Large intestine (tissue), 3 donors: Measurements from ENCODE around the gene GPN2. TPM values are rescaled to one million over a fixed set of nuclear protein-coding genes. Genes with fewer than 3 reads are reported as not detected.
"Not testable (repeated sequence)": the region's sequence is repeated elsewhere in the genome, so short reads cannot be mapped to it uniquely, and the experiment has no call there.

Experiments used
- DNase-seq, 2 donors: peaks; one replicate each; pipeline versions ENCODE4 v3.0.0 to v3.0.0-alpha.2; 2013
- H3K27ac ChIP-seq: one replicate; pipeline ENCODE4 v1.5.1; 2013; ENCODE audit warnings: low read length
- H3K27me3 ChIP-seq: 2 replicates; pipeline ENCODE4 v1.6.1; 2013; ENCODE audit warnings: low read length; ENCODE audit not compliant: control insufficient read depth, insufficient read depth
- H3K36me3 ChIP-seq: 2 replicates; pipeline ENCODE4 v1.6.1; 2013; ENCODE audit warnings: low read length; ENCODE audit not compliant: control insufficient read depth, insufficient read depth
- H3K4me1 ChIP-seq: one replicate; pipeline ENCODE4 v1.6.1; 2013; ENCODE audit warnings: low read length; ENCODE audit not compliant: control insufficient read depth, insufficient read depth
- H3K4me3 ChIP-seq: one replicate; pipeline ENCODE4 v1.5.1; 2013; ENCODE audit warnings: low read length
- H3K9me3 ChIP-seq: one replicate; pipeline ENCODE4 v1.6.1; 2013; ENCODE audit warnings: mild to moderate bottlenecking, low read depth, low read length, moderate library complexity; ENCODE audit not compliant: control insufficient read depth
- WGBS: methylation state at CpG from one replicate; pipeline ENCODE4 v1.1.5; 2013; ENCODE audit warnings: low lambda C conversion rate; ENCODE audit not compliant: insufficient coverage; 5-methylcytosine and 5-hydroxymethylcytosine counted together
- polyA plus RNA-seq: library from polyadenylated mRNA; unstranded; fragments of 120-200 nt; gene quantifications from one replicate; pipeline ENCODE4 v1.2.1, GENCODE V29; 2013

The GPN2 gene
- polyA plus RNA-seq, 1 donor, result 28.5 TPM

DNA sequence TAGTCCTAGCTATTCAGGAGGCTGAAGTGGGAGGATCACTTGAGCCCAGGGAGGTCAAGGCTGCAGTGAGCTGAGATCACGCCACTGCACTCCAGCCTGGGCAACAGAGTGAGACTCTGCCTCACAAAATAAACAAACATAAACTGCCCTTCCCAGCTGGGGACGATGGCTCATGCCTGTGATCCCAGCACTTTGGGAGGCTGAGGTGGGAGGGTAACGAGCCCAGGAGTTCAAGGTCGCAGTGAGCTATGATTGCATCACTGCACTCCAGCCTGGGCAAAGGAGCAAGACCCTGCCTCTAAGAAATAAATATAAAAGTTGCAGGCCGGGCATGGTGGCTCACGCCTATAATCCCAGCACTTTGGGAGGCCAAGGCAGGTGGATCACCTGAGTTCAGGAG, 8.5 kb downstream of the GPN2 start:
- not testable (repeated sequence) for H3K9me3 ChIP-seq, H3K4me1 ChIP-seq, H3K27ac ChIP-seq, H3K27me3 ChIP-seq, H3K4me3 ChIP-seq, DNase-seq
- H3K36me3 ChIP-seq, result peaks cover 78% of the 10 kb centered on the region
- WGBS, result no CpG with 5 or more reads among the region's 6 CpGs

DNA sequence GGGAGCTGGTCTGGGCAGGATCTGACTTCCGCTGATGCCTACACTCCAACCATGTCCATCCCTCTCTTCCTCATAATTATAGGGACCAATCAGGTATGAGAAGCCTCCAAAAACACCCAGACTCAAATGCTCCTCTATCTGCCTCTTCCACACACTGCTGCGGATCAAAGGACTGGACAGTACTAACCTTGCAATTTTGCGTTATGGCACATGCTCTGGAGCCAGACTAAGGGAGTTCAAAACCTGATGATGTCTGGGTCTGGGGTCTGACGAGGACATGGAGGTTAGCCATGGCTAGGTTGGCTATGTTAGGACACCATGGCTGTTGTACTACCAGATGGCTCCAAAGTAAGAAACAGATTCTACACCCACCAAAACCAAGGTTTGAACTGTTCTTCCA, 10.3 kb downstream of the GPN2 start:
- peaks cover 71% of the 10 kb centered on the region for H3K36me3 ChIP-seq
- no peak for DNase-seq
- no CpG with 5 or more reads among the region's 4 CpGs for WGBS
- no peak overlapping the region for H3K4me3 ChIP-seq
- no peaks in the 10 kb centered on the region for H3K27me3 ChIP-seq
- H3K27ac ChIP-seq, result no peak overlapping the region
- H3K9me3 ChIP-seq, result no peaks in the 10 kb centered on the region
- no peaks in the 10 kb centered on the region for H3K4me1 ChIP-seq

DNA sequence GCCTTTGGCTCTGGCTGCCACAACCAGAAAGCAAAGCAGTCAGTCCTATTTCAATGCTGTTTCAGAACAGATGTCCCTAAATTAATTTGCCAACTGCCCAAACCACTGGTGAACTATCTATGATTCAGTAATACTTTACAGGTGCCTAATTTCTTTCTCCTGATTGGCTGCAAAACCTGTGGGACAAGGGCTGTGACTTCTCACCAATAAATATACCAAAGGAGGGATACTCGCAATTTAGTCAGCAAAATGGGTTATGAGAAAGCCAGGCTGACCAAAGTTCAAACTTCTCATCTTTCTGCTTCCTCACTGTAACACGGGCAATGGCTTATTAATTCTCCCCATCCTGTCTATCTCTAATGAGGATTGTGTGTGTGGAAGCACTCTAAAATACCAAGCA, 12.8 kb downstream of the GPN2 start:
- WGBS, result 67% methylated on average over 1 of the region's 2 CpGs
- Histone ChIP-seq H3K4me3 (no peak overlapping the region), H3K36me3 (peaks cover 48% of the 10 kb centered on the region), H3K27ac (no peak overlapping the region), H3K9me3 (no peaks in the 10 kb centered on the region), H3K27me3 (no peaks in the 10 kb centered on the region), H3K4me1 (no peaks in the 10 kb centered on the region)
- no peak for DNase-seq

DNA sequence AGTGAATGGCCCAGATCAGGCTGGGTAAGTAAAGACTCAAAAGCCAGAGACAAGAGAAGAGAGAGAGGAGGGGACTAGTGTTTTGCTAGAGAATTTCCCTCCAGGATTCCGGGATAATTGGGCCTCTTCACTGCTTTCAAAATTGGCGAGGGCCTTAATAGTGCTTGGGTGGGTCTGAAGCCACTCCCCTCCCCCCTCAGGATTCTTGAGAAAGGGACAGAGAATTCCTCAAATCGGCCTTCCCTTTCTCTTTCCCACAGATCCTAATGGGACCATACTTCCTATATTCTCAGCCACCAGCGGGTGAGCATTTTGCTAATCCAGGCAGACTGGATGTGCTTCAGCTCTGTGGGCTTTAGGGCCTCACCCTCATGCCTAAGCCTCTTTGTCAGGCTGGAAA, 15.2 kb downstream of the GPN2 start:
- DNase-seq, result no peak
- Histone ChIP-seq H3K27me3 (no peaks in the 10 kb centered on the region), H3K9me3 (no peaks in the 10 kb centered on the region), H3K36me3 (peaks cover 26% of the 10 kb centered on the region), H3K4me1 (no peaks in the 10 kb centered on the region), H3K4me3 (no peak overlapping the region), H3K27ac (no peak overlapping the region)
- no CpG with 5 or more reads among the region's 4 CpGs for WGBS

DNA sequence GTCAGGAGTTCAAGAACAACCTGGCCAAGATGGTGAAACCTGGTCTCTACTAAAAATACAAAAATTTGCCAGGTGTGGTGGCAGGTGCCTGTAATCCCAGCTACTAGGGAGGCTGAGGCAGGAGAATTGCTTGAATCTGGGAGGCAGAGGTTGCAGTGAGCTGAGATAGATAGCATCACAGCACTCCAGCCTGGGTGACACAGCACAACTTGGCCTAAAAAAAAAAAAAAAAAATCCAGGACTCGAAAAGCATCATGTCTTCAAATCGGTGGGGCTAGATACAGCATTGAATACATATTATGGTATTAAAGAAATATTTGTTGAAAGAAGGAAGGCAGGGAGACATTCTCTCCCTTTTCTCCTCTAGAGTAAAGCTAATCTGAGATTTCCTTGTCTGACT, 17.0 kb downstream of the GPN2 start:
- DNase-seq, H3K27me3 ChIP-seq, H3K9me3 ChIP-seq, H3K4me1 ChIP-seq, H3K4me3 ChIP-seq, H3K27ac ChIP-seq: not testable (repeated sequence)
- no CpG with 5 or more reads among the region's 2 CpGs for WGBS
- H3K36me3 ChIP-seq, result peaks cover 12% of the 10 kb centered on the region

DNA sequence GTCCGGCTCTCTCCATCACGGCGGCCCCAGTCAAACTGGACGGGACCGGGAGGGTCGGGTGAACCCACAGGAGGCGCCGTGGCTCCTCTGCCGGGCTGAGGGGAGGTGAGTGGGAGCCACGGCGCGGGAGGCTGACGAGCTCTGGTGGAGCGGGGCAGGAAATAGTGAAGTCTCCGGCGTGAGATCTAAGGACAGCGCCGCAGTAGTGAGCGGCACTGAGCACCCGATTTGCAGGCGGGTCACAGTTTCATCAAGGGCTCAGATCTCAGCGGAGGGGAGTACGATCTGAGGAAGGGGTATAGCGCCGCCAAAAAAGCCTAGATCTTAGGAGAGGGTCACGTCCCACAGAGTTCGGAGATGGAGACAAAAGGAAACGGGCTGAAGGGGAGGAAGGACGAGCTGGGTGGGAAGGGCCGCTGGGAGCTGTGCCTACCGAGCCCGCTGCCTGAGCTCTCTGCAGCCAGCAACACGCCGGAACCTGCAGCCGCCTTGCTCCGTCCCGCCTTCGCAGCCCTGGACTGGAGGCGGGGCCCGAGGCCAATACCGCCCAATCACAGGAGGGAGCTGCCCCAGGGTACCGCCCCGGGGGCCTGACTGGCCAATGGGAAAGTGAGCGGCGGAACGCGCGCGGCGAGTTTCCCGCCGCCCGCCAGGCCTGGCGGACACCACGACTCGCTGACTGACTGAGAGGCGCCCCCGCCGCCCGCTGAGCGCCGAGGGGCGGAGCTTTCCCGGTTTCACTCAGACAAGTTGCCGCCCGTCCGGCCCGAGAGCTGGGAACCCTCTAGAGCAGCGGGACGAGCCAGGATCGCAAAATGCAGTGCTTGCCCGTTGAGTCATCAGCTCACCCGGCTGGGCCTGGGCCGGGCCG, 25.2 kb downstream of the GPN2 start:
- H3K4me1 ChIP-seq, result peaks cover 25% of the 10 kb centered on the region
- no peaks in the 10 kb centered on the region for H3K36me3 ChIP-seq
- peak overlapping the region; percentile 98 for H3K4me3 ChIP-seq
- peak overlapping the region; percentile 98 for H3K27ac ChIP-seq
- H3K9me3 ChIP-seq, result no peaks in the 10 kb centered on the region
- DNase-seq, result peak; percentile 98 to 99
- H3K27me3 ChIP-seq, result no peaks in the 10 kb centered on the region
- no CpG with 5 or more reads among the region's 75 CpGs for WGBS

DNA sequence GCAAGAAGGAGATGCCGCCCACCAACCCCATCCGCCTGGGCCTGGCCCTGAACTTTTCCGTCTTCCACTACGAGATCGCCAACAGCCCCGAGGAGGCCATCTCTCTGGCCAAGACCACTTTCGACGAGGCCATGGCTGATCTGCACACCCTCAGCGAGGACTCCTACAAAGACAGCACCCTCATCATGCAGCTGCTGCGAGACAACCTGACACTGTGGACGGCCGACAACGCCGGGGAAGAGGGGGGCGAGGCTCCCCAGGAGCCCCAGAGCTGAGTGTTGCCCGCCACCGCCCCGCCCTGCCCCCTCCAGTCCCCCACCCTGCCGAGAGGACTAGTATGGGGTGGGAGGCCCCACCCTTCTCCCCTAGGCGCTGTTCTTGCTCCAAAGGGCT, 26.4 kb downstream of the GPN2 start:
- DNase-seq, result no peak
- Histone ChIP-seq H3K9me3 (no peaks in the 10 kb centered on the region), H3K4me3 (peak overlapping the region; percentile 98), H3K36me3 (no peaks in the 10 kb centered on the region), H3K27me3 (no peaks in the 10 kb centered on the region), H3K4me1 (peaks cover 25% of the 10 kb centered on the region), H3K27ac (no peak overlapping the region)
- WGBS, result no CpG with 5 or more reads among the region's 20 CpGs

DNA sequence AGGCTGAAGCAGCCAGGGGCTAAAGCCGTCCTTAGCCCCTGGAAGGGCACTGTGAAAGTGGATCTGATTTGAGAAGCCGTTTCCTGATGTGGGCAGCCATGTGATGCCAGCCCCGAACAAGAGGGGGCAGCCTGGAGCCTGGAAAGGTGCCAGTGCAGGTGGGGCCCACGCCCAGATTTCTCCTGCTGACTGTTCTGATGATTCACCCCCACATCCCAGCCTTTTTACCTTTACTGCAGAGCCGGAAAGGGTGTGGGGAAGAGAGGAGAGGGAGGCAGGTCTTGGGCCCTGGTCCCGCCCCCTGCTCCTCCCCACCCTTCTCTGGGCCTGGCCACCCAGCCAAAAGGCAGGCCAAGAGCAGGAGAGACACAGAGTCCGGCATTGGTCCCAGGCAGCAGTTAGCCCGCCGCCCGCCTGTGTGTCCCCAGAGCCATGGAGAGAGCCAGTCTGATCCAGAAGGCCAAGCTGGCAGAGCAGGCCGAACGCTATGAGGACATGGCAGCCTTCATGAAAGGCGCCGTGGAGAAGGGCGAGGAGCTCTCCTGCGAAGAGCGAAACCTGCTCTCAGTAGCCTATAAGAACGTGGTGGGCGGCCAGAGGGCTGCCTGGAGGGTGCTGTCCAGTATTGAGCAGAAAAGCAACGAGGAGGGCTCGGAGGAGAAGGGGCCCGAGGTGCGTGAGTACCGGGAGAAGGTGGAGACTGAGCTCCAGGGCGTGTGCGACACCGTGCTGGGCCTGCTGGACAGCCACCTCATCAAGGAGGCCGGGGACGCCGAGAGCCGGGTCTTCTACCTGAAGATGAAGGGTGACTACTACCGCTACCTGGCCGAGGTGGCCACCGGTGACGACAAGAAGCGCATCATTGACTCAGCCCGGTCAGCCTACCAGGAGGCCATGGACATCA, 27.1 kb downstream of the GPN2 start, which contains the start of gene SFN:
Gene SFN, plus strand, starts transcription at position 369 of the 904 bp plus-strand sequence. Its CDS starts 64 bp downstream, at position 433.
- Histone ChIP-seq H3K27ac (peak within 1 kb of the TSS; percentile 51), H3K27me3 (no peaks in the 10 kb centered on the region), H3K4me1 (peaks cover 25% of the 10 kb centered on the region), H3K36me3 (no peaks in the 10 kb centered on the region), H3K9me3 (no peaks in the 10 kb centered on the region), H3K4me3 (peak within 1 kb of the TSS; percentile 98)
- DNase-seq, result peak; percentile 90 to 94
- WGBS, result no CpG with 5 or more reads among the region's 37 CpGs

DNA sequence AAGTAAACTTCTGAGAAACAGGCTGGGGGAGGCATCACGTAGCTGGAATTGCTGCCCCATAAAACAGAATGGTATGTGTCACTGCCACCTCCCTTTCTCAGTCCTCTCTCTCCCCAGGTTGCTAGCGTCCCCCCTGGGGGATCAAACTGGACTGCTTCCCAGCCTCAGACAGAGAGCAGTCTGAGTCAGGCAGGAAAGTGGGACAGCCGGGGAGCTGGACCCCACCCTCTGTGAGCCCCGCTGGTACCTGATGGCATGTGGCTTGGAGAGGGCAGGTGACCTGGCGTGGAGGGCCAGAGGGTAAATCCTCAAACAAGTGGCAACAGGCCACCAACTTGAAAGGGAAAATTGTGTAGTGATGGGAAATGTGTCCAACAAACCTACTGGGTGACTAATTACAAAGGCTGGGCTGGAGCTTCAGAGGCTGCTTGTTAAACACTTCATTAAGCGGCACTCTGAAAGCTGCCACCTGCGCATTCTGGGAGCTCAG, 28.1 kb downstream of the GPN2 start:
- H3K36me3 ChIP-seq, result no peaks in the 10 kb centered on the region
- no peak overlapping the region for H3K27ac ChIP-seq
- H3K9me3 ChIP-seq, result no peaks in the 10 kb centered on the region
- peaks cover 25% of the 10 kb centered on the region for H3K4me1 ChIP-seq
- no peak overlapping the region for H3K4me3 ChIP-seq
- no peaks in the 10 kb centered on the region for H3K27me3 ChIP-seq
- no peak for DNase-seq
- WGBS, result 100% methylated on average over 1 of the region's 7 CpGs

DNA sequence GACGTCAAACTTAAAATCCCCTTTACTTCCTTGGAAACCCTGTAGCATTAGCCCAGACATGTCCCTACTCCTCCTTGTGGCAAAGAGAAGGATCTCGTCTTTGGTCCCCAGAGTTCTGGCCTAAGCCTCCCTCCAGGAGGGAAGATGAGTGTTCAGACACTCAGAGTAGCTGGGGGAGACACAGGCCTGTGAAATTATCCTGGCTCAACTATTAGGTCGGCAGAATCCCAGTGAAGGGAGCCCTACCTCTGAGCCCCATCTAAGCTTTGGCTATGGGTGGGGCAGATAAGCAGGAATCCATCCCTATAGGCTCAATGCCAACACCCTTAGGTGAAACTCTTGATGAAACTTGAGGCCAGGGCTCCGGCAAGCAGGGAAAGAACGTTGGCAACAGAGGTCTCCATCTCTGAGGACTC, 28.8 kb downstream of the GPN2 start:
- WGBS, result no CpG with 5 or more reads among the region's 5 CpGs
- no peak overlapping the region for H3K27ac ChIP-seq
- DNase-seq, result no peak

More for the DNA sequence above, 28.8 kb downstream of the GPN2 start:
- H3K9me3 ChIP-seq, result no peaks in the 10 kb centered on the region
- no peak overlapping the region for H3K4me3 ChIP-seq
- H3K36me3 ChIP-seq, result peaks cover under 1% of the 10 kb centered on the region
- H3K27me3 ChIP-seq, result no peaks in the 10 kb centered on the region
- H3K4me1 ChIP-seq, result peaks cover 25% of the 10 kb centered on the region
